GM12865 (cell line): ENCODE measurements around the gene GH1.
"Not testable (repeated sequence)": the region's sequence is repeated elsewhere in the genome, so short reads cannot be mapped to it uniquely, and the experiment has no call there.

Experiments used
- DNase-seq: peaks from one replicate; pipeline ENCODE4 v3.0.0; 2010; ENCODE audit warnings: low read depth
- H3K4me3 ChIP-seq: 2 replicates; pipeline ENCODE4 v1.5.1; 2011; ENCODE audit warnings: mild to moderate bottlenecking, low read depth, low read length, control low read depth
- TF ChIP-seq, protein P1 (sequence below): IDR thresholded peaks from 2 replicates; pipeline ENCODE4 v1.5.1; 2011; ENCODE audit warnings: low read length, control low read depth, low read depth, inconsistent platforms; ENCODE audit not compliant: insufficient read depth; ENCODE audit errors: missing control alignments

GH1 gene

DNA sequence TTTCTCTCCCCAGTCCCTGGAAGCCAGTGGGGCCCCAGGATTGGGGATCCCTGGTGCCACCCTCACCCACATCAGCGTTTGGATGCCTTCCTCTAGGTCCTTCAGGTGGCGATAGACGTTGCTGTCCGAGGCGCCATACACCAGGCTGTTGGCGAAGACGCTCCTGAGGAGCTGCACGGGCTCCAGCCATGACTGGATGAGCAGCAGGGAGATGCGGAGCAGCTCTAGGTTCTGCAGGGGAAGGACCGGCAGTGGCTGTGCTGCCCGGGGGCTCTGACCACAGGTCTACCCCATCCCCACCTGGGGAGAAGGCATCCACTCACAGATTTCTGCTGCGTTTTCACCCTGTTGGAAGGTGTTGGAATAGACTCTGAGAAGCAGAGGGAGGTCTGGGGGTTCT, 37.9 kb downstream of the GH1 start:
- TF ChIP-seq, protein P1, sequence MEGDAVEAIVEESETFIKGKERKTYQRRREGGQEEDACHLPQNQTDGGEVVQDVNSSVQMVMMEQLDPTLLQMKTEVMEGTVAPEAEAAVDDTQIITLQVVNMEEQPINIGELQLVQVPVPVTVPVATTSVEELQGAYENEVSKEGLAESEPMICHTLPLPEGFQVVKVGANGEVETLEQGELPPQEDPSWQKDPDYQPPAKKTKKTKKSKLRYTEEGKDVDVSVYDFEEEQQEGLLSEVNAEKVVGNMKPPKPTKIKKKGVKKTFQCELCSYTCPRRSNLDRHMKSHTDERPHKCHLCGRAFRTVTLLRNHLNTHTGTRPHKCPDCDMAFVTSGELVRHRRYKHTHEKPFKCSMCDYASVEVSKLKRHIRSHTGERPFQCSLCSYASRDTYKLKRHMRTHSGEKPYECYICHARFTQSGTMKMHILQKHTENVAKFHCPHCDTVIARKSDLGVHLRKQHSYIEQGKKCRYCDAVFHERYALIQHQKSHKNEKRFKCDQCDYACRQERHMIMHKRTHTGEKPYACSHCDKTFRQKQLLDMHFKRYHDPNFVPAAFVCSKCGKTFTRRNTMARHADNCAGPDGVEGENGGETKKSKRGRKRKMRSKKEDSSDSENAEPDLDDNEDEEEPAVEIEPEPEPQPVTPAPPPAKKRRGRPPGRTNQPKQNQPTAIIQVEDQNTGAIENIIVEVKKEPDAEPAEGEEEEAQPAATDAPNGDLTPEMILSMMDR, result no peak
- H3K4me3 ChIP-seq, result no peak overlapping the region
- DNase-seq, result no peak

- not testable (repeated sequence) for DNase-seq, H3K4me3 ChIP-seq
Measured at GRCh38 chr17:63878413-63878812, 40.2 kb downstream of the GH1 start.

- DNase-seq, H3K4me3 ChIP-seq: not testable (repeated sequence)
Measured at GRCh38 chr17:63874693-63875092, 43.9 kb downstream of the GH1 start.

DNA sequence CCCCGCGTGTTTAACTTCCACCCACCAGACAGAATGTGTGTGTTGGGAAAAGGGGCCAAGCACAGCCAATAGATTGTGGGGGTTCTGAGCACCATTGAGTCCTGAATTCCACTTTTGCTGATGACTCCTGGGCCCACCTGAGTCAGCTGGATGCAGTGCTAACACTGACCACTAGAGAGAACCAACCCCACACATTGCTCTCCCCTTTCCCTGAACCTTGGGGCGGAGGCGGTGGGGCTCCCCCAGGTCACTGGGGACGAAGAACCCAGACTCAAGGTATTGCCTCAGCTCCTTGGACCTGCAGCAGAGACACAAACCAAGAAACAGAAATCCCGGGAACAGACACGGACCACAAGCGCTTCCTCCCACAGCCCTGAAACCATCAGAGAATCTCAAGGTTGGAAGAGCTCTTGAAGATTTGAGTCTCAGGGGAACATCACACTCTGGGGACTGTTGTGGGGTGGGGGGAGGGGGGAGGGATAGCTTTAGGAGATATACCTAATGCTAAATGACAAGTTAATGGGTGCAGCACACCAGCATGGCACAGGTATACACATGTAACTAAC, 44.5 kb downstream of the GH1 start:
- DNase-seq, H3K4me3 ChIP-seq: not testable (repeated sequence)

DNA sequence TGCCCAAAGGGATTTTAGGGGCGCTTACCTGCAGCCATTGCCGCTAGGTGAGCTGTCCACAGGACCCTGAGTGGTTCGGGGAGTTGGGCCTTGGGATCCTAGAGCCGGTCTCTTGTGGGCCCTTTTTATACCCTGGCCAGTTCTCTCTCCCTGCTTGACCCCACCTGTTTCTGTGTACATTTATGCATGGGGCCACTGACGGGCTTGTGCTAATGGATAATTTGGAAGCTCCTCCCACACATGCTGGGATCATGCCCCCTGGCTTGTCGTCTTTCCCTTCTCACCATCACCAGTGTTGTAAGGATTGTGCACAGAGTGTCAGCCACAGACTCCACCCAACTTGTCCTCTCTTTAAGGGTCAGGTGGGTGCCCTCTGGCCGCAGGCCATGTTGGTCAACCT, 45.1 kb downstream of the GH1 start, which contains the start of gene CSH2:
CSH2 (minus strand) TSS at position 101 of the 400 bp plus-strand sequence; CDS start at position 38, 63 bp downstream.
- not testable (repeated sequence) for DNase-seq, H3K4me3 ChIP-seq

- not testable (repeated sequence) for DNase-seq, H3K4me3 ChIP-seq
Measured at GRCh38 chr17:63871646-63872365, 46.8 kb downstream of the GH1 start.

- DNase-seq, H3K4me3 ChIP-seq: not testable (repeated sequence)
Measured at GRCh38 chr17:63870292-63870665, 48.4 kb downstream of the GH1 start.

- not testable (repeated sequence) for H3K4me3 ChIP-seq, DNase-seq
- TF ChIP-seq, protein P1, result peak; percentile 8
Measured at GRCh38 chr17:63869491-63870291, 48.9 kb downstream of the GH1 start.
